Measurements from ENCODE around the gene WDR74.
"Not testable (repeated sequence)": the region's sequence is repeated elsewhere in the genome, so short reads cannot be mapped to it uniquely, and the experiment has no call there.

WDR74 gene

GRCh38 chr11:62850911-62851806, 11.8 kb upstream of the WDR74 start:
- Histone ChIP-seq H3K9me3 (ENCODE audit: control extremely low read depth in 1 of 5, control insufficient read depth in 4 of 5, insufficient read depth in 2 of 5, low read depth in 1 of 5, low read length in 4 of 5) (no peaks in the 10 kb centered on the region), H3K4me1 (ENCODE audit: control extremely low read depth in 1 of 4, control insufficient read depth in 4 of 4, insufficient read depth in 4 of 4, low read length in 3 of 4) (peaks cover 17 to 32% (median 25%) of the 10 kb centered on the region in 4 experiments), H3K36me3 (ENCODE audit: control insufficient read depth in 4 of 4, insufficient read depth in 4 of 4, low read length in 3 of 4) (peaks cover 12 to 37% (median 23%) of the 10 kb centered on the region in 4 experiments), H3K27me3 (replicated peaks in 2 of 5; ENCODE audit: control insufficient read depth in 4 of 5, insufficient read depth in 5 of 5, low read length in 4 of 5) (no peaks in the 10 kb centered on the region), H3K4me3 (ENCODE audit: control insufficient read depth in 1 of 7, extremely low read depth in 1 of 7, insufficient read depth in 4 of 7, low read depth in 2 of 7, low read length in 6 of 7) (no peak overlapping the region), H3K27ac (ENCODE audit: insufficient read depth in 1 of 2, low read depth in 1 of 2, low read length in 2 of 2, poor library complexity in 1 of 2, severe bottlenecking in 2 of 2) (no peak overlapping the region)
- no peak for DNase-seq
- 98% methylated on average over 8 of the region's 15 CpGs for WGBS (ENCODE audit: insufficient coverage)
- ChIA-PET POLR2A (interaction anchor here (0.8 to 9.1 kb wide), 2 partner anchors 10 to 11 kb away, joined by 6 to 121 read pairs; partner anchors contain the start of gene WDR74), CTCF (interaction anchor here (1.0 to 2.2 kb wide), 6 partner anchors 8 to 125 kb away, joined by 3 to 9 read pairs (median 3); no protein-coding TSS in a partner anchor)

- no peak overlapping the region for H3K4me3 ChIP-seq (ENCODE audit: control insufficient read depth in 1 of 7, extremely low read depth in 1 of 7, insufficient read depth in 4 of 7, low read depth in 2 of 7, low read length in 6 of 7)
- POLR2A ChIA-PET = no interaction called here
- no CpG with 5 or more reads among the region's 1 CpG for WGBS (ENCODE audit: insufficient coverage)
- CTCF ChIA-PET = no interaction called here
- H3K4me1 ChIP-seq (ENCODE audit: control extremely low read depth in 1 of 4, control insufficient read depth in 4 of 4, insufficient read depth in 4 of 4, low read length in 3 of 4) = peaks cover 0 to 9% (median 2%) of the 10 kb centered on the region in 4 experiments
- H3K27ac ChIP-seq (ENCODE audit: insufficient read depth in 1 of 2, low read depth in 1 of 2, low read length in 2 of 2, poor library complexity in 1 of 2, severe bottlenecking in 2 of 2) = no peak overlapping the region
- peaks cover 6 to 14% (median 10%) of the 10 kb centered on the region in 4 experiments for H3K36me3 ChIP-seq (ENCODE audit: control insufficient read depth in 4 of 4, insufficient read depth in 4 of 4, low read length in 3 of 4)
- DNase-seq = no peak
- H3K27me3 ChIP-seq (replicated peaks in 2 of 5; ENCODE audit: control insufficient read depth in 4 of 5, insufficient read depth in 5 of 5, low read length in 4 of 5) = no peaks in the 10 kb centered on the region
- no peaks in the 10 kb centered on the region for H3K9me3 ChIP-seq (ENCODE audit: control extremely low read depth in 1 of 5, control insufficient read depth in 4 of 5, insufficient read depth in 2 of 5, low read depth in 1 of 5, low read length in 4 of 5)
These were observed 8.5 kb upstream of the WDR74 start for GRCh38 chr11:62847767-62848314.

- Histone ChIP-seq H3K4me1 (ENCODE audit: control extremely low read depth in 1 of 4, control insufficient read depth in 4 of 4, insufficient read depth in 4 of 4, low read length in 3 of 4) (peaks cover 0 to 12% (median 10%) of the 10 kb centered on the region in 4 experiments), H3K27me3 (replicated peaks in 2 of 5; ENCODE audit: control insufficient read depth in 4 of 5, insufficient read depth in 5 of 5, low read length in 4 of 5) (no peaks in the 10 kb centered on the region), H3K27ac (ENCODE audit: insufficient read depth in 1 of 2, low read depth in 1 of 2, low read length in 2 of 2, poor library complexity in 1 of 2, severe bottlenecking in 2 of 2) (no peak overlapping the region), H3K9me3 (ENCODE audit: control extremely low read depth in 1 of 5, control insufficient read depth in 4 of 5, insufficient read depth in 2 of 5, low read depth in 1 of 5, low read length in 4 of 5) (no peaks in the 10 kb centered on the region), H3K36me3 (ENCODE audit: control insufficient read depth in 4 of 4, insufficient read depth in 4 of 4, low read length in 3 of 4) (no peaks in the 10 kb centered on the region), H3K4me3 (ENCODE audit: control insufficient read depth in 1 of 7, extremely low read depth in 1 of 7, insufficient read depth in 4 of 7, low read depth in 2 of 7, low read length in 6 of 7) (no peak overlapping the region)
- 96% methylated on average over 2 of the region's 3 CpGs for WGBS (ENCODE audit: insufficient coverage)
- CTCF ChIA-PET = no interaction called here
- POLR2A ChIA-PET = interaction anchor here (0.9 kb wide), 1 partner anchor 8 kb away, joined by 3 read pairs; no protein-coding TSS in a partner anchor
- no peak for DNase-seq
These were observed 6.8 kb upstream of the WDR74 start for GRCh38 chr11:62846177-62846576.

GRCh38 chr11:62844154-62844553, 4.8 kb upstream of the WDR74 start:
- CTCF ChIA-PET = interaction anchor here (0.9 kb wide), 1 partner anchor 14 kb away, joined by 3 read pairs; no protein-coding TSS in a partner anchor
- no peak for DNase-seq
- H3K36me3 ChIP-seq (ENCODE audit: control insufficient read depth in 4 of 4, insufficient read depth in 4 of 4, low read length in 3 of 4) = no peaks in the 10 kb centered on the region
- H3K4me1 ChIP-seq (ENCODE audit: control extremely low read depth in 1 of 4, control insufficient read depth in 4 of 4, insufficient read depth in 4 of 4, low read length in 3 of 4) = peaks cover 4 to 22% (median 15%) of the 10 kb centered on the region in 4 experiments
- WGBS (ENCODE audit: insufficient coverage) = 100% methylated on average over 3 of the region's 3 CpGs
- no peak overlapping the region for H3K27ac ChIP-seq (ENCODE audit: insufficient read depth in 1 of 2, low read depth in 1 of 2, low read length in 2 of 2, poor library complexity in 1 of 2, severe bottlenecking in 2 of 2)
- H3K4me3 ChIP-seq (ENCODE audit: control insufficient read depth in 1 of 7, extremely low read depth in 1 of 7, insufficient read depth in 4 of 7, low read depth in 2 of 7, low read length in 6 of 7) = no peak overlapping the region
- POLR2A ChIA-PET = interaction anchor here (1.2 kb wide), 1 partner anchor 11 kb away, joined by 5 read pairs; no protein-coding TSS in a partner anchor
- H3K27me3 ChIP-seq (replicated peaks in 2 of 5; ENCODE audit: control insufficient read depth in 4 of 5, insufficient read depth in 5 of 5, low read length in 4 of 5) = no peaks in the 10 kb centered on the region
- no peaks in the 10 kb centered on the region for H3K9me3 ChIP-seq (ENCODE audit: control extremely low read depth in 1 of 5, control insufficient read depth in 4 of 5, insufficient read depth in 2 of 5, low read depth in 1 of 5, low read length in 4 of 5)

- Histone ChIP-seq H3K27ac (ENCODE audit: insufficient read depth in 1 of 2, low read depth in 1 of 2, low read length in 2 of 2, poor library complexity in 1 of 2, severe bottlenecking in 2 of 2) (no peak overlapping the region), H3K27me3 (replicated peaks in 2 of 5; ENCODE audit: control insufficient read depth in 4 of 5, insufficient read depth in 5 of 5, low read length in 4 of 5) (no peaks in the 10 kb centered on the region), H3K36me3 (ENCODE audit: control insufficient read depth in 4 of 4, insufficient read depth in 4 of 4, low read length in 3 of 4) (no peaks in the 10 kb centered on the region), H3K9me3 (ENCODE audit: control extremely low read depth in 1 of 5, control insufficient read depth in 4 of 5, insufficient read depth in 2 of 5, low read depth in 1 of 5, low read length in 4 of 5) (no peaks in the 10 kb centered on the region), H3K4me1 (ENCODE audit: control extremely low read depth in 1 of 4, control insufficient read depth in 4 of 4, insufficient read depth in 4 of 4, low read length in 3 of 4) (peaks cover 8 to 27% (median 21%) of the 10 kb centered on the region in 4 experiments), H3K4me3 (ENCODE audit: control insufficient read depth in 1 of 7, extremely low read depth in 1 of 7, insufficient read depth in 4 of 7, low read depth in 2 of 7, low read length in 6 of 7) (no peak overlapping the region)
- ChIA-PET CTCF (interaction anchor here (1.2 to 1.3 kb wide), 2 partner anchors 7 to 18 kb away, joined by 3 read pairs; no protein-coding TSS in a partner anchor), POLR2A (interaction anchor here (4.9 kb wide), 1 partner anchor 11 kb away, joined by 121 read pairs; no protein-coding TSS in a partner anchor)
- 95% methylated on average over 3 of the region's 3 CpGs for WGBS (ENCODE audit: insufficient coverage)
- DNase-seq = no peak
These were observed 4.1 kb upstream of the WDR74 start for GRCh38 chr11:62843466-62843865.

GRCh38 chr11:62842891-62843290, 3.5 kb upstream of the WDR74 start:
- 94% methylated on average over 6 of the region's 9 CpGs for WGBS (ENCODE audit: insufficient coverage)
- Histone ChIP-seq H3K27ac (ENCODE audit: insufficient read depth in 1 of 2, low read depth in 1 of 2, low read length in 2 of 2, poor library complexity in 1 of 2, severe bottlenecking in 2 of 2) (peak overlapping the region in 1 of 2 experiments; percentile 99), H3K4me3 (ENCODE audit: control insufficient read depth in 1 of 7, extremely low read depth in 1 of 7, insufficient read depth in 4 of 7, low read depth in 2 of 7, low read length in 6 of 7) (peak overlapping the region in 5 of 7 experiments; percentile 61 to 99 (median 93)), H3K4me1 (ENCODE audit: control extremely low read depth in 1 of 4, control insufficient read depth in 4 of 4, insufficient read depth in 4 of 4, low read length in 3 of 4) (peaks cover 8 to 33% (median 25%) of the 10 kb centered on the region in 4 experiments)
- ChIA-PET CTCF (interaction anchor here (0.8 to 1.3 kb wide), 4 partner anchors 8 to 95 kb away, joined by 3 to 5 read pairs (median 3); no protein-coding TSS in a partner anchor), POLR2A (interaction anchor here (4.9 kb wide), 1 partner anchor 11 kb away, joined by 121 read pairs; no protein-coding TSS in a partner anchor)
- not testable (repeated sequence) for H3K9me3 ChIP-seq (ENCODE audit: control extremely low read depth in 1 of 5, control insufficient read depth in 4 of 5, insufficient read depth in 2 of 5, low read depth in 1 of 5, low read length in 4 of 5); DNase-seq; H3K27me3 ChIP-seq (replicated peaks in 2 of 5; ENCODE audit: control insufficient read depth in 4 of 5, insufficient read depth in 5 of 5, low read length in 4 of 5); H3K36me3 ChIP-seq (ENCODE audit: control insufficient read depth in 4 of 4, insufficient read depth in 4 of 4, low read length in 3 of 4)
